Bronchial epithelial cell (primary cell): ENCODE measurements around the gene MMP7. TPM values are rescaled to one million over a fixed set of nuclear protein-coding genes. Genes with fewer than 3 reads are reported as not detected.
A peak's percentile ranks its signal among the peaks of the same experiment; 100 is the strongest.

Experiments
- DNase-seq: peaks from one replicate; pipeline ENCODE4 v3.0.0-alpha.2; 2010; ENCODE audit warnings: low read depth
- FAIRE-seq: peaks from 2 replicates; lab custom pipeline; 2011; peaks lifted over from hg19 to GRCh38; lab: Jason Lieb, UNC
- H3K27me3 ChIP-seq: 2 replicates; pipeline ENCODE4 v1.5.1; 2011; ENCODE audit warnings: low read length; ENCODE audit not compliant: control insufficient read depth, insufficient read depth
- H3K36me3 ChIP-seq: 2 replicates; pipeline ENCODE4 v1.5.1; 2011; ENCODE audit warnings: low read length; ENCODE audit not compliant: control insufficient read depth, insufficient read depth
- H3K4me3 ChIP-seq: 2 replicates; pipeline ENCODE4 v1.5.1; 2011; ENCODE audit warnings: mild to moderate bottlenecking, low read depth, low read length, control low read depth
- total RNA-seq: library from RNA; depleted of rRNA; stranded (reverse); fragments of >200 nt; gene quantifications from 2 replicates; pipeline ENCODE4 v1.2.1, GENCODE V29; 2014
- TF ChIP-seq, protein P1 (sequence below): IDR thresholded peaks from 2 replicates; pipeline ENCODE4 v1.5.1; 2011; ENCODE audit warnings: mild to moderate bottlenecking, moderate library complexity, low read length, control low read depth, inconsistent platforms; ENCODE audit not compliant: insufficient read depth, severe bottlenecking

The MMP7 gene
- total RNA-seq, 1 donor from 2014 or later: not detected

DNA sequence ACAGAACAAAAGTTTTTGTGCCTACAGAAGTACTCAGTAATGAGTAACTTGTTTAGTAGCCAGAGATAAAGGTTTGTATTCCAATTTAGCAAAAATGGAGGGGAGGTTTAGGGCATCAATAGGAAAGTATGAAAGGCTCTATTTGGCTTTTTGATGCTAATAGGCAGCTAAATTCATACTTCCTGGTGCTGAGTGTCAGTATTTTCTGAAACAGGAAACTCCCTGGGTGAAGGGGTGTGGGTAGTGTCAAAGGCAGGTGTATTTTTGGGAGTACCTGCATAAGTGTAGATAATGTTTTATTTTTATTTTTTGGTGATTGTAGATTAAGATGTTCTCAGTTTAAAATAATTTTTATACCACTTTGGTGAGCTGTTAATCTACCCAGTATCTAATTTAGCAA, 29.3 kb upstream of the MMP7 start:
- TF ChIP-seq, protein P1, sequence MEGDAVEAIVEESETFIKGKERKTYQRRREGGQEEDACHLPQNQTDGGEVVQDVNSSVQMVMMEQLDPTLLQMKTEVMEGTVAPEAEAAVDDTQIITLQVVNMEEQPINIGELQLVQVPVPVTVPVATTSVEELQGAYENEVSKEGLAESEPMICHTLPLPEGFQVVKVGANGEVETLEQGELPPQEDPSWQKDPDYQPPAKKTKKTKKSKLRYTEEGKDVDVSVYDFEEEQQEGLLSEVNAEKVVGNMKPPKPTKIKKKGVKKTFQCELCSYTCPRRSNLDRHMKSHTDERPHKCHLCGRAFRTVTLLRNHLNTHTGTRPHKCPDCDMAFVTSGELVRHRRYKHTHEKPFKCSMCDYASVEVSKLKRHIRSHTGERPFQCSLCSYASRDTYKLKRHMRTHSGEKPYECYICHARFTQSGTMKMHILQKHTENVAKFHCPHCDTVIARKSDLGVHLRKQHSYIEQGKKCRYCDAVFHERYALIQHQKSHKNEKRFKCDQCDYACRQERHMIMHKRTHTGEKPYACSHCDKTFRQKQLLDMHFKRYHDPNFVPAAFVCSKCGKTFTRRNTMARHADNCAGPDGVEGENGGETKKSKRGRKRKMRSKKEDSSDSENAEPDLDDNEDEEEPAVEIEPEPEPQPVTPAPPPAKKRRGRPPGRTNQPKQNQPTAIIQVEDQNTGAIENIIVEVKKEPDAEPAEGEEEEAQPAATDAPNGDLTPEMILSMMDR: no peak
- FAIRE-seq: no peak
- DNase-seq: no peak
- H3K36me3 ChIP-seq: no peaks in the 10 kb centered on the region
- H3K4me3 ChIP-seq: no peak overlapping the region
- no peaks in the 10 kb centered on the region for H3K27me3 ChIP-seq

- H3K27me3 ChIP-seq: no peaks in the 10 kb centered on the region
- TF ChIP-seq, protein P1: no peak
- H3K36me3 ChIP-seq: no peaks in the 10 kb centered on the region
- H3K4me3 ChIP-seq: no peak overlapping the region
- FAIRE-seq (no peak), DNase-seq (no peak)
These were observed 24.5 kb upstream of the MMP7 start for GRCh38 chr11:102555091-102555490.

DNA sequence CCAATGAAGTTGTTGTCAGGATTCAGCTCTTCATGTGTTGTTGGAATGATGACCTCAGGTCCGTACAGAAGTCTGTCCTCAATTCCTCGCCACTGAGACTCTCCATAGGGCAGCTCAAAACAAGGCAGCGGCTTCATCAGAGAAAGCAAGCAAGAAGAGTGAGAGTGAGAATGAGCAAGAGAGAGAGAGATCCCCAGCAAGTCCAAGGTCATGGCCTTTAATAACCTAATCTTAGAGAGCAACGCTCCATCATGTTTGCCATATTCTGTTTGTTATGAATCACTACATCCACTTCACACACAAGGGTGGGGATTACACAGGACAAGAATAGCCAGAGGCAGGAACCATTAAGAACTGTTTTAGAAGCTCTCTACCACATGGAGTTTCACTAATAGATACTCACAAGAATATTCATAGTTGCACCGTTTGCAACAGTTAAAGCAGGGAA, 23.3 kb upstream of the MMP7 start:
- FAIRE-seq (peak; percentile 81), DNase-seq (peak; percentile 92)
- H3K27me3 ChIP-seq: no peaks in the 10 kb centered on the region
- TF ChIP-seq, protein P1: no peak
- H3K36me3 ChIP-seq: no peaks in the 10 kb centered on the region
- no peak overlapping the region for H3K4me3 ChIP-seq

- Histone ChIP-seq H3K4me3 (no peak overlapping the region), H3K27me3 (no peaks in the 10 kb centered on the region), H3K36me3 (no peaks in the 10 kb centered on the region)
- peak; percentile 90 for DNase-seq
- FAIRE-seq: peak; percentile 73
- TF ChIP-seq, protein P1: no peak
These were observed 22.1 kb upstream of the MMP7 start for GRCh38 chr11:102552447-102553194.

GRCh38 chr11:102552020-102552419, 21.5 kb upstream of the MMP7 start:
- no peaks in the 10 kb centered on the region for H3K27me3 ChIP-seq
- FAIRE-seq: no peak

More at GRCh38 chr11:102552020-102552419, 21.5 kb upstream of the MMP7 start:
- TF ChIP-seq, protein P1: no peak
- Histone ChIP-seq H3K4me3 (no peak overlapping the region), H3K36me3 (no peaks in the 10 kb centered on the region)
- peak; percentile 18 for DNase-seq
